ENCODE results near the gene FXR2.

- TF ChIP-seq CTCF (conservative IDR thresholded peaks at IDR 0.05 in 1 of 2, IDR thresholded peaks at IDR 0.05 in 1 of 2; ENCODE audit: extremely low read depth in 1 of 2, insufficient read depth in 1 of 2, low read depth in 1 of 2, low read length in 2 of 2) (no peak), EZH2 (IDR thresholded peaks at IDR 0.05; ENCODE audit: borderline replicate concordance, low read length) (no peak)
Measured at GRCh38 chr17:7583253-7584109, 31.2 kb downstream of the FXR2 start, which contains the start of gene MPDU1.

Measured in mammary epithelial cell (primary cell).